ENCODE data around the gene GRIK1.

GRIK1 gene

GRCh38 chr21:29580732-29581285 lies 359.0 kb downstream of the GRIK1 start:
- DNase-seq = no peak

- no peak for DNase-seq
These were observed 361.5 kb downstream of the GRIK1 start for GRCh38 chr21:29578306-29578705.

- DNase-seq = no peak
These were observed 367.8 kb downstream of the GRIK1 start for GRCh38 chr21:29571949-29572348.

GRCh38 chr21:29568020-29568697 lies 371.6 kb downstream of the GRIK1 start:
- no peak for DNase-seq

- no peak for DNase-seq
These were observed 381.7 kb downstream of the GRIK1 start for GRCh38 chr21:29557931-29558725.

GRCh38 chr21:29557200-29557599 lies 382.6 kb downstream of the GRIK1 start:
- DNase-seq = no peak

GRCh38 chr21:29555601-29556000 lies 384.2 kb downstream of the GRIK1 start:
- DNase-seq = no peak

GRCh38 chr21:29550205-29550604 lies 389.6 kb downstream of the GRIK1 start:
- no peak for DNase-seq

- no peak for DNase-seq
These were observed 390.2 kb downstream of the GRIK1 start for GRCh38 chr21:29549614-29550013.

GRCh38 chr21:29547998-29548397 lies 391.8 kb downstream of the GRIK1 start:
- DNase-seq = no peak

- DNase-seq = no peak
These were observed 393.7 kb downstream of the GRIK1 start for GRCh38 chr21:29546071-29546470.

- no peak for DNase-seq
These were observed 399.5 kb downstream of the GRIK1 start for GRCh38 chr21:29540289-29540688.

- no peak for DNase-seq
These were observed 401.7 kb downstream of the GRIK1 start for GRCh38 chr21:29538115-29538514.

- no peak for DNase-seq
These were observed 405.3 kb downstream of the GRIK1 start for GRCh38 chr21:29534448-29534847.

GRCh38 chr21:29529139-29529538 lies 410.7 kb downstream of the GRIK1 start:
- DNase-seq = no peak

GRCh38 chr21:29526545-29526944 lies 413.3 kb downstream of the GRIK1 start:
- no peak for DNase-seq

- DNase-seq = no peak
These were observed 415.7 kb downstream of the GRIK1 start for GRCh38 chr21:29524055-29524454.

- no peak for DNase-seq
These were observed 416.1 kb downstream of the GRIK1 start for GRCh38 chr21:29523646-29524045.

- DNase-seq = no peak
These were observed 417.9 kb downstream of the GRIK1 start for GRCh38 chr21:29521872-29522271.

GRCh38 chr21:29520171-29520570 lies 419.6 kb downstream of the GRIK1 start:
- no peak for DNase-seq

- no peak for DNase-seq
These were observed 425.0 kb downstream of the GRIK1 start for GRCh38 chr21:29514652-29515247.

GRCh38 chr21:29513535-29513934 lies 426.3 kb downstream of the GRIK1 start:
- DNase-seq = no peak

GRCh38 chr21:29511096-29511495 lies 428.7 kb downstream of the GRIK1 start:
- no peak for DNase-seq

GRCh38 chr21:29509121-29509520 lies 430.7 kb downstream of the GRIK1 start:
- no peak for DNase-seq

All from activated gamma-delta T cell treated with Interleukin-2 at 50 U/mL for 16 hours (primary cell).